GM12891 (cell line): ENCODE measurements around the gene BMI1.

ENCODE experiments used
- DNase-seq: peaks from one replicate; pipeline ENCODE4 v3.0.0; 2011; ENCODE audit warnings: low spot score; ENCODE audit not compliant: insufficient read length
- FAIRE-seq: peaks from 2 replicates; lab custom pipeline; 2011; peaks lifted over from hg19 to GRCh38; lab: Jason Lieb, UNC
- PAX5 ChIP-seq: IDR thresholded peaks from 2 replicates; pipeline ENCODE4 v1.6.1; 2011; ENCODE audit warnings: low read length, moderate library complexity, mild to moderate bottlenecking; ENCODE audit not compliant: insufficient read depth, severe bottlenecking
- POLR2A ChIP-seq: IDR thresholded peaks from 2 replicates; pipeline ENCODE4 v1.6.1; 2011; ENCODE audit warnings: low read depth, low read length, control low read depth
- POLR2AphosphoS5 ChIP-seq: IDR thresholded peaks from 2 replicates; pipeline ENCODE4 v1.6.1; 2011; ENCODE audit warnings: low read depth, low read length, control low read depth
- POU2F2 ChIP-seq: IDR thresholded peaks from 2 replicates; pipeline ENCODE4 v1.6.1; 2011; ENCODE audit warnings: low read depth, mild to moderate bottlenecking, control low read depth, low read length, moderate library complexity
- SPI1 ChIP-seq: IDR thresholded peaks from 2 replicates; pipeline ENCODE4 v1.6.1; 2011; ENCODE audit warnings: low read depth, low read length, control low read depth
- TAF1 ChIP-seq: IDR thresholded peaks from 2 replicates; pipeline ENCODE4 v1.6.1; 2011; ENCODE audit warnings: low read depth, low read length, control low read depth

Gene BMI1

DNA sequence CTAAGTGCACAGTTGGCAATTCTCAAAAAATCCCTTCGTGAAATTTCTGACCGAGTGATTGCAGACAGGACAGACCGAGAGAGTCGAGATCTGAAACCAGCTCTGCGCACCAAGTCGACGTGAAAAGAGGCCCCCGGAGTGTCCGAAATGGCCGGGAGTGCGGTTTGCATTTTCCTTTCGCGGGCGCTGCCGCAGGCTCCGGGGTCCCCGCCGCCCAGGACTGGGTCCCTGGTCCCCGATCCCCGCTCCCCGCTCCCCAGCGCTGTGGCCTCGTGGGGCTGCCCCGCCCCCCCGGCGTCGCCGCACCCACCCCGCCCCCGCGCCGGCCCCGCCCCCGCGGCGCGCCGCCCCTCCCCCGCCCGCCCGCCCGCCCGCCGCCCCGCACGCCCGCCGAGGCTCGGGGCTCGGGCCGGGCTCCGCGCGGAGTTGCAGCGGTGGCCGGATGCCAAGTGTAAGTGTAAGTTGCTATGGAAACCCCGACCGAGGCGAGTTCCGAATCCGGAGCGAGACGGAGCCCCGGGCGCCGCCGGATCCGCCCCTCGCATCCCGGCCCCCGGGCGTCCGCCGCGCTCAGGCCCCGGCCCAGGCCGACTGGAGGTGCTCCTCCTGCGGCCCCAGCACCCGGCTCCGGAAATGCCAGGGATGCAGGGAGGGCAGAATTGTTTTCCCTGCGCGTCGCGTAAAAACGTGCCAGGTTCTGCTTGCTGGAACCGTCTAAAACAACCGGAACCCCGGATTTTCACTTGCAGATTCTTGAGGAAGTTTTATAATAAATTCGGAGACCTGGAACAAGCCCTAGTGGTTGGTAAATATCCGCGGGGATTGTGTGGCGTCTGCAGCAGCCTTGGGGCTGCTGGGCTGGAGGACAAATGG lies 4.6 kb downstream of the BMI1 start:
- TF ChIP-seq PAX5 (no peak), TAF1 (no peak), POLR2A (no peak)
- DNase-seq: peak; percentile 70
- FAIRE-seq: peak; percentile 31

DNA sequence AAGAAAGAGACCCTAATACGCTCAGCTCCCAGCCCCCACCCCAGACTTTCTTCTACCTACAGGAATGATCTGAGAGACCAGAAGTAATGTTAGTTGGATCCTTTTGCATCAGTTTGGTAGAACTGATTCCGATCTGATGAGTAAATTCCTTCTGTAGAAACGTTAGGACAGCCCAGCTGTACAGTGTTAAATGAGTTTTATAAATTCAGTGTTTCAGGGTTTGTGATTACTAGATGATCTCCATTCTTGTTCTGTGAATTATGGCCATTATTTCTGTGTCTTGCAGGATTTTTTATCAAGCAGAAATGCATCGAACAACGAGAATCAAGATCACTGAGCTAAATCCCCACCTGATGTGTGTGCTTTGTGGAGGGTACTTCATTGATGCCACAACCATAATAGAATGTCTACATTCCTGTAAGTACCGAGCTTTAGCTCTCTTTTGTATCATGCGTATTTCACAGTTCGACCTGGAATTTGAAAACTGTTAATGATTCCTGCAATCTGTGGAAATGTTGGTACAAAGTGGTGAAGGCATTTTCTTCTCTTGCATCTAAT lies 5.3 kb downstream of the BMI1 start:
- no peak for TF ChIP-seq PAX5
- no peak for TF ChIP-seq SPI1
- no peak for TF ChIP-seq POLR2A
- no peak for TF ChIP-seq POU2F2
- no peak for TF ChIP-seq POLR2AphosphoS5
- no peak for TF ChIP-seq TAF1
- DNase-seq (no peak), FAIRE-seq (peak; percentile 73)

DNA sequence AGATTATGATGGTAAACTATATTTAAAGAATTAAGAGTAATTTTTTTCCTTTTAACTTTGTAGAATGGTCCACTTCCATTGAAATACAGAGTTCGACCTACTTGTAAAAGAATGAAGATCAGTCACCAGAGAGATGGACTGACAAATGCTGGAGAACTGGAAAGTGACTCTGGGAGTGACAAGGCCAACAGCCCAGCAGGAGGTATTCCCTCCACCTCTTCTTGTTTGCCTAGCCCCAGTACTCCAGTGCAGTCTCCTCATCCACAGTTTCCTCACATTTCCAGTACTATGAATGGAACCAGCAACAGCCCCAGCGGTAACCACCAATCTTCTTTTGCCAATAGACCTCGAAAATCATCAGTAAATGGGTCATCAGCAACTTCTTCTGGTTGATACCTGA lies 8.3 kb downstream of the BMI1 start:
- DNase-seq (no peak), FAIRE-seq (no peak)
- TF ChIP-seq SPI1 (no peak), POLR2AphosphoS5 (no peak), PAX5 (no peak), POLR2A (no peak), POU2F2 (no peak), TAF1 (no peak)

DNA sequence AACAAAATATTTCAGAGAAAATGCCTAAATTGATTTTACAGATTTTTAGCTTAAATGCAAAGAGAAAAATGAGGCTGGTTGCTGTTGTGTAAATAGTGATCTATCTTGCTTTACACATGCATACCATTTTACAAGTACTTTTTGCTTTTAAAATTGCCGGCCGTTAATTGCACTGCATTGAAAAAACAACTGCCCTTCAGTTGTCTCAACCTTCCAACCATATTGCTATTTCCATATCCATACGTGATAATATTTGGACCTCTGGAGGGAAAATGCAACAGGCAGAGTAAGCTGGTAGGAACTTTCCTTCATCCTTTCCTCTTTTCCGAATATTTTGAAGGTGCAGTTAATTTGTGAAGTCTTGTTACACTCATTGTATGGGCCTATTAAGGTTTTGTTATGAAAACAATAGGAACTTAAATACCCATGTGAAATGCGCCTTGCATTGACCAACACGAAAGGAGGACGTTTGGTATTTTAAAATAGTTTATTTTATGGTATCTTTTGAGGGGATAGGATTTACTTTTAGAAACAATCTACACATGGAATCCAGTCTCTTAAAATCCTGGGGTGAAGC lies 11.3 kb downstream of the BMI1 start:
- DNase-seq (no peak), FAIRE-seq (no peak)
- TF ChIP-seq POLR2A (no peak), POU2F2 (no peak), POLR2AphosphoS5 (no peak), PAX5 (no peak), SPI1 (no peak), TAF1 (no peak)

DNA sequence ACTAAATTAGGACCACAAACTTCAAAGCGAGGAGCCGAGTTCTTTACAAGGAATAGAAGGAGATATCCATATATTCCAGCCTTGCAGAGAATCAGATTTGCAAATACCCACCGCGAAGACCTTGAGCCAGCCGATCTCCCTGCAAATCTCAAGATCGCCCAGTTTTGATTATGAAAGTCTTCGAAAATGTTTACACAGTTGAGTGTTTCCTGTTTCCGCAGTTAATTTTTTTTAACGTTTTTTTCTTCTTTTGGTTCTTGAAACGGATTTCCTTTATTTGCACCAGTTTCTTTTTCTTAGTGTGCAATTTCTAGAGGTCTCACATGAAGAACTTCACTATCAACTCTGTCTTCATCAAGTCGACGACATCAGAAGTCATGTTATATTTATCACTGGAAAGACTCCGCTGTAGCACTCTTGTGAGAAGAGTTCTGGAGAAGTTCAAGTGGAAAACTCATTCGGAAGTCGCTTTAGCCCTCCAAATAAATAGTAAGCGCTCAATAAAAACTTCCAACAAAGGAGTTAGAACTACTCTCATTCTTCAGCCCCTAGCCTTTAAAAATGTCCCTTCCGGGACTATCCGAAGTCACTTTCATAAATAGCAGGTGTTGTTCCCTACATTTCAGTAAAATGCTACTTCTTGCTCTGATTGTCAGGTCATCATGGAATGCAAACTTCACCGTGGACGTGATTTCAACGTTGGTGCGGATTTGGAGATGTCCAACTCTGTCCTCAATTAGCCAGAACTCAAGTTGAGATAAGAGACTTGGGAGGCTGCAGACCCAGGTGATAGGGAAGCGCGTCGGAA lies 12.5 kb downstream of the BMI1 start:
- no peak for DNase-seq
- TF ChIP-seq POU2F2 (no peak), PAX5 (no peak), POLR2AphosphoS5 (no peak), TAF1 (no peak), SPI1 (no peak), POLR2A (no peak)
- FAIRE-seq: peak; percentile 72

DNA sequence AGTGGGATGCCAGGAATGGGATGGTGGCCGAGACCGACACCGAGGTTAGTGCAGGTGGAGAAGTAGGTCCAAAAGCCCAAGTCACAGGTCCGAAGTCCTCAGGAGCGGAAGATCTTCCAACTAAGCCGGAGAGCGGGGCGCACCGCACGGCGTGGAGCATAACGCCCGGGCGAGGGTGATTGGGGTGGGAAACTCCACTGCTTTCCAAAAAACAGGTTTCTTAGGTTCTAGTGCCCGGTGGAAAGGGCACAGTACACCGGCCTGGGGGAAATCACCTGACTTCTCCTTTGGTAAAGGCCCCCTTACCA lies 13.0 kb downstream of the BMI1 start:
- no peak for FAIRE-seq
- TF ChIP-seq SPI1 (no peak), POU2F2 (no peak), POLR2AphosphoS5 (no peak)
- DNase-seq: no peak

DNA sequence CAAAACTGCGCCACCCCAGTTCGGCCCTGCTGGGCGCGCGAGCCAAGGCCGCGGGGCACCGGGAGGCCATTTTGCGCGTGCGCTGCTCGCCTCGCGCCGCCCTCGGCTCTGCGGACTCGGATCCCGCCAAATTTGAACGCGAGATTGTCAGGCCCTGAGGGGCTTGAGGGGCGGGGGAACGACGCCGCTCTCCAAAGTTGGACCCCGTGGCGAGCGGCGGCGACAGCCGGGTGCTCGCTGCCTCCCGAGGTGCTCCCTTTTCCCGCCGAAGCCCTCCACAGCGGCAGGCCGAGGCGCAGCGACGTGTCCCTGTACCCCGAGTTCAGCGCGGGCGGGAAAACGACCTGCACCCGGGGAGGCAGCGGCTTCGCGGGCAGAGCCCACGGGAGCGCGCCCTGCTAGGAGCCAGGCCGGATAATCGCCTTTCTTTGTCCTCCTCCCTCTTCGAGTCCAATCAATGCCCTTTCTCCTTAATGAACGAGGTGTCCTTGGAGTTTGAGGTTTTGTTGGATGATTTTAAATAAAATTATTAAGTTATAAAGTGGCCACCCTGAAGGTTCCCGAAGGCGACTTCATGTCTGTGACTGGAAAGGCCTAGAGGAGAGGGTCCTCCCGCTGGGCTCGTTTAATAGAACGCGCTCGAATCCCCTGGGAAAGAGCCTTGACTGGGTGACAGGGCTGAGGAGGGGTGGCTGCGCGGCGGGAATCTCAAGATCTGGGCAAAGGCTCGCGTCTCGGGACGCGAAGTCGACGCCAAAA lies 13.7 kb downstream of the BMI1 start:
- TF ChIP-seq POU2F2: no peak
- TF ChIP-seq POLR2AphosphoS5: no peak
- TF ChIP-seq TAF1: no peak
- no peak for FAIRE-seq
- DNase-seq: no peak

DNA sequence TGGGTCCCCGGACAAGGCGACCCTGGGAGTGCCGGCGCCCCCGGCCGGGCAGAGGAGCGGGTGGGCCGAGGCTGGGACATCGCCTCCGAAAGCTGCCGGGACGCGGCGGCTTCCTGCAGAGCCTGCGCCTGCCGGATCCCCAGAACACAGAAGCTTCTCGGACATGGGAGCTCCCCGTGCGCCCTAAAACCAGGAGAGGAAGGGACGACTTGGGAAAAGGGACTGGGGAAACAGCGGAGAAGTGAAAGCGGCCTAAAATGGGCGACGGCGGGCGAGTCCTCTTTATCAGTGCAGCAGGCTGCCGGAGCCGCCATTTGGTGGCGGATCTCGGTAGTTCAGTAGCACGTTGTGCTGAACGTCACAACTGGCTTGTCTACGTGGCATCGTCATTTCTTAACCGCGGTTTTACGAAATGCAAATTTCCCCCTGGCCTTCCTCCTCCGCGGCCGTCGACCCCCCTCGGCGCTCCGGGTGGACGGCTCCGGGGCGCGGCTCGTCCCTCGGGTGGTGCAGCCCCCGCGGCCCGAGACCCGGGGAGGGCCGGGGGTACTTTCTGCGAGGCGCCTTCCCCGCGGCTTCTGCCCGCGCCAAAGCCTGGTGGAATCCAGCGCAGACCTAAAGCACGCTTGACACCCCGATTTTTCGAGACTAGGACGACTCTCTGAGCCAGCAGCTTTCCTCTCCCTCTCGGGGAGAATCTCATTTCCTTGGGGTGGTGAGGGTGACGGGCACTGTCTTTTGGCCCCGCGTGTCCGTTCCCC lies 14.5 kb downstream of the BMI1 start:
- FAIRE-seq: peak; percentile 89
- no peak for TF ChIP-seq SPI1
- peak; percentile 87 for TF ChIP-seq POU2F2
- DNase-seq: no peak

DNA sequence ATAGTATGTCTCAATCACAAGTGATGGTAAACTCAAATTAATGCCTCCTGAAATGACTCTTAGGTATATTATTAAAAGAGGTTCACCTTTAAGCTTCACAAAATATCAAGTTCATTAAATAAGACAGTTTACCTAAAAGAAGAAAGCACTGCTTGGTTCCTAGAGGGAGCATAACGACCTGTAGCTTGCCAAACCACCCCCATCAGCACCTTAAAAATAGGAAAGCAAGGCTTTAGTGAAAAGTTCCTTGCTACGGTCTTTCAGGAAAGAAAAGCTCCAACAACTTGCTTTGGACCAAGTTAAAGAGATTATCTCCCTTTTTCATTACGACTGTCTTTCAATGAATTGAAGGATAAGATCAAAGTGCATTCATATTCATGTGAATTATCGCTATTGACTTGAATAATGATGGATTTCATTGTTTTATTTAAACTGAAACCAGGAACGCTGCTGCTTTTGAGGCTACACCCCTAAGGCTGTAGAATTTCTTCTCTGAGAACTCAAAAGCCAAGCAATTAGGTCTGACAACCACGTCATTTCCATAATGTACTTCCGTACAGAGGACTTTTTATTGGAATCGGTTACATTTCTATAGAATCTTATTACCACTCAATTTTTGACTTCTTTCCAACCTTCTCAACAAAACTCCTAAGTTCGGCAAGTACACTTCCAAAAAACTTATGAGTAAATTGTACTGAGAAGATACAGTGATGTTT lies 17.4 kb downstream of the BMI1 start:
- no peak for DNase-seq
- FAIRE-seq: no peak
- TF ChIP-seq POLR2AphosphoS5 (no peak), TAF1 (no peak), SPI1 (no peak), POU2F2 (no peak)
